Erythroblast (primary cell): ENCODE measurements around the gene ELOVL5.

Experiments used
- GATA1 ChIP-seq: IDR thresholded peaks from 2 replicates; pipeline ENCODE4 v1.6.1; 2011; ENCODE audit warnings: low read depth, mild to moderate bottlenecking, control low read depth, low read length, moderate library complexity
- POLR2A ChIP-seq: IDR thresholded peaks from 2 replicates; pipeline ENCODE4 v1.6.1; 2011; ENCODE audit warnings: mild to moderate bottlenecking, low read length

DNA sequence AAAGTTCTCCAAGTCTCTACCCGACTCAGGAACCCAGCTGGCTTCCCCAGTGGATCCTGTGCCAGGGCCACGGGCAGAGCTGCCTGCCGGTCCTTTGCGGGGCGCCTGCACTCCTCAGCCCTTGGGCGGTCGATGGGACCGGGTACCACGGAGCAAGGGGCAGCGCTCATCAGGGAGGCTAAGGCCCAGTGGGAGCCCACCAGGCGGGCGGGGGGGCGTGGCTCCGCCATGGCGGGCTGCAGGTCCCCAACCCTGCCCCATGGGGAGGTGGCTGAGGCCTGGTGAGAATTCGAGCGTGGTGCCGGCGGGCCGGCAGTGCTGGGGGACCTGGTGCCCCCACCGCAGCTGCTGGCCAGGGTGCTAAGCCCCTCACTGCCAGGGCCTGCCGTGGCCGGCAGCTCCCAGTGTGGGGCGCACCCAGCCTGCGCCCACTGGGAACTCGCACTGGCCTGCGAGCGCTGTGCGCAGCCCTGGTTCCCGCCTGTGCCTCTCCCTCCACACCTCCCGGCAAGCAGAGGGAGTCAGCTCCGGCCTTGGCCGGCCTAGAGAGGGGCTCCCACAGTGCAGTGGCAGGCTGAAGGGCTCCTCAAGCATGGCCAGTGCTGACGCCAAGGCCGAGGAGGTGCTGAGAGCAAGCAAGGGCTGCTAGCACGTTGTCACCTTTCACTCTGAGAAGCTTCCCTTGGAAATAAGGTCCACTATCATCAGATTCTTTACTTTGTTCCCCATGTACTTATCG lies 14.8 kb upstream of the ELOVL5 start:
- TF ChIP-seq POLR2A (no peak), GATA1 (no peak)
